ENCODE data around the gene STPG1.

Gene STPG1

DNA sequence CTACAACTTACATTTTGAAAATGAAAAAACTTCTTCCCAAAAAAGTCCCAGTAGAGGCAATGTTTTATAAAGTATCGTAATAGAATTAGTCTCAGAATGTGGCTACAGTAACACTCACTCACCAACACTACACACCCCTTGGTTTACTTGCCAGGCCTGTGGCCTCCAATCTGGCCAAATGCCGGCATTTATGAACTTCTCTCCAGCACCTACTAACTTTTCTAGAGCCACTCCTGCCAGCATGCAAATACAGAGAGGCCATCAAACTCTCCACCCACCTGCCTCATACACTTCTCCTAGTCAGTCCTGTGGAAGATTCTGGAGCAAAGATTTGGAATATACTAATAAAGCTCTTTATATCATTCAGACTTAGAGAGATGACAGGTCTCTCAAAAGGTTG, 32.3 kb downstream of the STPG1 start:
- Histone ChIP-seq H3K4me3 (ENCODE audit: low read depth, low read length) (no peak overlapping the region), H3K9me3 (ENCODE audit: control insufficient read depth, insufficient read depth, low read depth, low read length) (no peaks in the 10 kb centered on the region), H3K36me3 (ENCODE audit: control insufficient read depth in 2 of 2, insufficient read depth in 1 of 2, low read length in 2 of 2) (peaks cover 0 to 65% of the 10 kb centered on the region in 2 experiments; a peak in 1 of 3 replicates), H3K27ac (ENCODE audit: extremely low read depth, low read depth, low read length) (no peak overlapping the region), H3K4me1 (ENCODE audit: control insufficient read depth, insufficient read depth, low read length) (no peaks in the 10 kb centered on the region)
- CTCF ChIA-PET, result interaction anchor here (0.7 to 11.1 kb wide), 6 partner anchors 9 to 550 kb away, joined by 3 to 175 read pairs (median 3); no protein-coding TSS in a partner anchor
- POLR2A ChIA-PET, result no interaction called here
- no peak for TF ChIP-seq KLF8 (tag by site-specific recombination; IDR thresholded peaks at IDR 0.05)
- no peak for TF ChIP-seq ZNF837 (tag by site-specific recombination; IDR thresholded peaks at IDR 0.05)
- no peak for TF ChIP-seq ZNF354C (tag by site-specific recombination; IDR thresholded peaks at IDR 0.05; ENCODE audit: borderline replicate concordance, low read depth)
- TF ChIP-seq ZNF302 (tag by site-specific recombination; IDR thresholded peaks at IDR 0.05; ENCODE audit: low read depth), result no peak
- no peak for TF ChIP-seq ZNF623 (tag by site-specific recombination; IDR thresholded peaks at IDR 0.05)
- TF ChIP-seq, protein P1, sequence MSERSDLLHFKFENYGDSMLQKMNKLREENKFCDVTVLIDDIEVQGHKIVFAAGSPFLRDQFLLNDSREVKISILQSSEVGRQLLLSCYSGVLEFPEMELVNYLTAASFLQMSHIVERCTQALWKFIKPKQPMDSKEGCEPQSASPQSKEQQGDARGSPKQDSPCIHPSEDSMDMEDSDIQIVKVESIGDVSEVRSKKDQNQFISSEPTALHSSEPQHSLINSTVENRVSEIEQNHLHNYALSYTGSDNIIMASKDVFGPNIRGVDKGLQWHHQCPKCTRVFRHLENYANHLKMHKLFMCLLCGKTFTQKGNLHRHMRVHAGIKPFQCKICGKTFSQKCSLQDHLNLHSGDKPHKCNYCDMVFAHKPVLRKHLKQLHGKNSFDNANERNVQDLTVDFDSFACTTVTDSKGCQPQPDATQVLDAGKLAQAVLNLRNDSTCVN (tag by site-specific recombination; optimal IDR thresholded peaks at IDR 0.05), result no peak
- no peak for TF ChIP-seq ZNF677 (tag by site-specific recombination; IDR thresholded peaks at IDR 0.05)
- TF ChIP-seq, protein P2, sequence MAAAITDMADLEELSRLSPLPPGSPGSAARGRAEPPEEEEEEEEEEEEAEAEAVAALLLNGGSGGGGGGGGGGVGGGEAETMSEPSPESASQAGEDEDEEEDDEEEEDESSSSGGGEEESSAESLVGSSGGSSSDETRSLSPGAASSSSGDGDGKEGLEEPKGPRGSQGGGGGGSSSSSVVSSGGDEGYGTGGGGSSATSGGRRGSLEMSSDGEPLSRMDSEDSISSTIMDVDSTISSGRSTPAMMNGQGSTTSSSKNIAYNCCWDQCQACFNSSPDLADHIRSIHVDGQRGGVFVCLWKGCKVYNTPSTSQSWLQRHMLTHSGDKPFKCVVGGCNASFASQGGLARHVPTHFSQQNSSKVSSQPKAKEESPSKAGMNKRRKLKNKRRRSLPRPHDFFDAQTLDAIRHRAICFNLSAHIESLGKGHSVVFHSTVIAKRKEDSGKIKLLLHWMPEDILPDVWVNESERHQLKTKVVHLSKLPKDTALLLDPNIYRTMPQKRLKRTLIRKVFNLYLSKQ (tag by site-specific recombination; IDR thresholded peaks at IDR 0.05; ENCODE audit: borderline replicate concordance), result no peak

- no peak overlapping the region for H3K27ac ChIP-seq (ENCODE audit: extremely low read depth, low read depth, low read length)
- no peak for TF ChIP-seq ZXDB (tag by site-specific recombination; IDR thresholded peaks at IDR 0.05)
- no peak for TF ChIP-seq ZNF701 (tag by site-specific recombination; IDR thresholded peaks at IDR 0.05)
- no peak for TF ChIP-seq TCF7L2 (IDR thresholded peaks at IDR 0.05; ENCODE audit: borderline replicate concordance, low read depth, low read length)
- TF ChIP-seq ZNF248 (tag by site-specific recombination; IDR thresholded peaks at IDR 0.05), result no peak
- TF ChIP-seq, protein P3, sequence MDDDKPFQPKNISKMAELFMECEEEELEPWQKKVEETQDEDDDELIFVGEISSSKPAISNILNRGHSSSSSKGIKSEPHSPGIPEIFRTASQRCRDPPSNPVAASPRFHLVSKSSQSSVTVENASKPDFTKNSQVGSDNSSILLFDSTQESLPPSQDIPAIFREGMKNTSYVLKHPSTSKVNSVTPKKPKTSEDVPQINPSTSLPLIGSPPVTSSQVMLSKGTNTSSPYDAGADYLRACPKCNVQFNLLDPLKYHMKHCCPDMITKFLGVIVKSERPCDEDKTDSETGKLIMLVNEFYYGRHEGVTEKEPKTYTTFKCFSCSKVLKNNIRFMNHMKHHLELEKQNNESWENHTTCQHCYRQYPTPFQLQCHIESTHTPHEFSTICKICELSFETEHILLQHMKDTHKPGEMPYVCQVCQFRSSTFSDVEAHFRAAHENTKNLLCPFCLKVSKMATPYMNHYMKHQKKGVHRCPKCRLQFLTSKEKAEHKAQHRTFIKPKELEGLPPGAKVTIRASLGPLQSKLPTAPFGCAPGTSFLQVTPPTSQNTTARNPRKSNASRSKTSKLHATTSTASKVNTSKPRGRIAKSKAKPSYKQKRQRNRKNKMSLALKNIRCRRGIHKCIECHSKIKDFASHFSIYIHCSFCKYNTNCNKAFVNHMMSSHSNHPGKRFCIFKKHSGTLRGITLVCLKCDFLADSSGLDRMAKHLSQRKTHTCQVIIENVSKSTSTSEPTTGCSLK (tag by site-specific recombination; IDR thresholded peaks at IDR 0.05), result no peak
- no peak for TF ChIP-seq ZNF404 (tag by site-specific recombination; IDR thresholded peaks at IDR 0.05)
- TF ChIP-seq GLIS2 (tag by site-specific recombination; IDR thresholded peaks at IDR 0.05), result no peak
- TF ChIP-seq ZNF558 (tag by site-specific recombination; IDR thresholded peaks at IDR 0.05), result no peak
- no peak for TF ChIP-seq ZSCAN4 (tag by site-specific recombination; IDR thresholded peaks at IDR 0.05)
- no peak for TF ChIP-seq GLIS1 (tag by site-specific recombination; IDR thresholded peaks at IDR 0.05)
- TF ChIP-seq ZNF37A (tag by site-specific recombination; IDR thresholded peaks at IDR 0.05), result no peak
- TF ChIP-seq ZNF610 (tag by site-specific recombination; IDR thresholded peaks at IDR 0.05; ENCODE audit: borderline replicate concordance), result no peak
- TF ChIP-seq ZNF114 (tag by site-specific recombination; IDR thresholded peaks at IDR 0.05), result no peak
- no peak for TF ChIP-seq ZFP69B (tag by site-specific recombination; IDR thresholded peaks at IDR 0.05)
- TF ChIP-seq ZBTB17 (tag by site-specific recombination; IDR thresholded peaks at IDR 0.05), result no peak
- TF ChIP-seq ZNF530 (tag by site-specific recombination; IDR thresholded peaks at IDR 0.05; ENCODE audit: low read depth), result no peak
- no peak for TF ChIP-seq ZNF544 (tag by site-specific recombination; IDR thresholded peaks at IDR 0.05)
- TF ChIP-seq KLF9 (tag by site-specific recombination; IDR thresholded peaks at IDR 0.05; ENCODE audit: low read depth), result no peak
- POLR2A ChIA-PET, result no interaction called here
- H3K36me3 ChIP-seq (ENCODE audit: control insufficient read depth in 2 of 2, insufficient read depth in 1 of 2, low read length in 2 of 2), result peaks cover 0 to 64% of the 10 kb centered on the region in 2 experiments; a peak in 1 of 3 replicates
- no peak overlapping the region for H3K4me3 ChIP-seq (ENCODE audit: low read depth, low read length)
- CTCF ChIA-PET, result interaction anchor here (0.7 to 11.1 kb wide), 5 partner anchors 11 to 549 kb away, joined by 3 to 175 read pairs (median 9); no protein-coding TSS in a partner anchor
- no peaks in the 10 kb centered on the region for H3K4me1 ChIP-seq (ENCODE audit: control insufficient read depth, insufficient read depth, low read length)
- H3K9me3 ChIP-seq (ENCODE audit: control insufficient read depth, insufficient read depth, low read depth, low read length), result no peaks in the 10 kb centered on the region
Observed at GRCh38 chr1:24380508-24380907, 33.1 kb downstream of the STPG1 start.

Measured in HEK293 (cell line).